GM18526 (cell line): ENCODE data around the gene DUSP15.

Experiments
- POLR2A ChIP-seq: IDR thresholded peaks from 3 replicates; pipeline ENCODE4 v1.6.1; 2011; ENCODE audit not compliant: insufficient read length; ENCODE audit errors: extremely low read depth

Gene DUSP15

DNA sequence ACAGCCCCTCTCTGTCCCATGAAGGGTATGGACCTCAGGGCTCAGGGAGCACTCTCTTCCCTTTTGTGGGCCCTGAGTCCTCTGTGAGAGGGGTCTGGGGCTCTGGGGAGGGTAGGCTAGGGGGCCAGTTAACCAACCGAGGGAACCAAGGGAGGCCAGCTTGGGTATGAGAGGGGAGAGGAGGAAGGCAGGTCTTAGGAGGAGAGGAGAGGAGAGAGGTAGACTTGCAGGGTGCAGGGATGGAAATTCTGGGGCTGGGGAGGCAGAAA, 720 bp downstream of the DUSP15 start:
- TF ChIP-seq POLR2A, result no peak

DNA sequence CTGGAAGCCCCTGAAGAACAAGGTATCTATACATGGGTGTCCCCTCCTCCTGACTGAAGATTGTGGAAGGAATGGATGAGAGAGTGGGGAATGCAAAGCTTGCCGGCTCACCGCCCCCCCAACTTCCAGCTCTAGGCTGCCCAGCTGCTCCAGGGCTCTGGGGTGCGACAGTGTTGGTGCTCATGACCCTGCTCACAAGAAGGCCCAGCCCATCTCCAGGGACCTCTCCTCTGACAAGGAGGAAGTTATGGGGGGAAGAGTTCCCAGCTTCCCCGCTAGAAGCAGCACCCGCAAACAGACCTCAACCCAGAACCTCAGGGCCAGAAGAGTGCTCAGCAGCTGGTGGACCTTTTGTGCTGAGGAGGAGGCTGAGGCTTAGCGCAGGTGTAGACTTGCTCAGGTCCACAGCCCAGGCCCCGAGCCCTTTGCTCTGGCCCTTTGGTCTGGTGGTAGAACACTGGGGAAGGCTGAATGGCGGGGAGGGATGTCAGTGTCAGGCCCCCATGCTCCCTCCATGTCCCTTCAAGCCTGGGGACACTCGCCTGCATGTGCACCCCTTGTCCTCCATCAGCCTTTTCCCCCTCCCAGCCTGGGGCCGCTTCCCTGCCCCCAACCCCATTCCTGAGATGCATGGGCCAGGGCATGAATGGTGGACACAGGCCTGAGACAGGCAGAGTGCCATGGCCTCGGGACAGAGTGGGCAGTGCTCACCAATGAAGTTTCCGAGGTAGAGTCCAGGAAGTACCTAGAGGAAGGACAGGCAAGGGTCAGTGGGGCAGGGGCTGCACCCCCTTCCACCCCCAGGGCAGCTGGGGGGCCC, 1.3 kb downstream of the DUSP15 start:
- TF ChIP-seq POLR2A, result no peak

DNA sequence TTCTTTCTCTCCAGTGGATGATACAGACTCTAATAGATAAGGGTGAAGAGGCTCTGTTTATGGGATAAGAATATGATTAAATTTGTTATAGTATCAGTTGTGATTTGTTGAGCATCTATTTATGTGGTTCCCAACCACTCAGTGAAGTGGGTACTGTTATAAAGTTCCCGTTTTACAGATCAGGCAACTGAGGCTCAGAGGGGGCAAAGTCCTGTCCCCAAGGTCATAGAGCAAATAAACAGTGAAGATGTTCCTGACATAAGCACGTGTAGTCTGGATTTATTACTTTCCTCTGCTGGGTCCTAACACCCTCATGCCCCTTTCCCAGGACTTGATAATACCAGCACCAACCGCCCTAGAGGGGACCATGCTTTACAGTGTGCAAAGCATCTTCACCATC, 4.1 kb downstream of the DUSP15 start:
- TF ChIP-seq POLR2A, result no peak

DNA sequence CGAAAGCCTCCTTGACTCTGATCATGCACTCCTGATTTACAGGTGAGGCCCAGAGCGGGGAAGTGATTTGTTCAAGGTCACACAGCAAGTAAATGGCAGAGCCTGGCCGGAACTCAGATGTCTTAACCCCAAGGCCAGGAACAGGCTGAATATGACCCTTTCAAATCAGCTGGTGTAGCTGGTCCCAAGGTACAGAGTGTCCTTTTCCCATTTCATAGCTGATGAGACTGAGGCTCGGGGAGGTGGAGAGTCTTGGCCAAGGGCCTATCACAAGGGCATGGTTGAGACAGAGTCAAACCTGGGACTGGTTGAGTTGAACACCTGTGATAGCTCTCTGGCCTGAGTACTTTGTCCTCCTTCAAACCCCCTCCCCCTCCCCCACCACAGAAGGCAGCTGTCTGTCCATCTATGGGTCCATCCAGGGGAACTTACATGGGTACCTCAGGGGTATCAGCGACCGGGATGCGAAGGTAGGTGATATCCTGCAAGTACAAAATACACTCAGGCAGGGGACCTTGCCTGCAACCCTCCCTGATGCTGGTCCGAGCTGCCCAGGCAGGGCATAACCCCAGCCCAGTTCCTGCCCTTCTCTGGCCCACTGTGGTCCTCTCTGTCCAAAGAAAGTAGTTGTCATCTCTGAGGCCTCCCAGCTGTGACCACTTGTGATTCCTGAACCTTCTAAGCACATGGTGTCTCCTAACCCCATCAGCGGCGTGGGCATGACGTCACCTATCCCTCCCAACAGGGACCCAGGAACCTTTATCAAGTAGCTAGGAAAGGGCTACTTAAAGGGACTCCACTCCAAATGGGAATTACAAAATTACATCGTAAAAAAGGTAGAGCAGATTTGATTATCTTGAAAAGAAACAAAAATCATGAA, 5.6 kb downstream of the DUSP15 start:
- TF ChIP-seq POLR2A, result no peak

DNA sequence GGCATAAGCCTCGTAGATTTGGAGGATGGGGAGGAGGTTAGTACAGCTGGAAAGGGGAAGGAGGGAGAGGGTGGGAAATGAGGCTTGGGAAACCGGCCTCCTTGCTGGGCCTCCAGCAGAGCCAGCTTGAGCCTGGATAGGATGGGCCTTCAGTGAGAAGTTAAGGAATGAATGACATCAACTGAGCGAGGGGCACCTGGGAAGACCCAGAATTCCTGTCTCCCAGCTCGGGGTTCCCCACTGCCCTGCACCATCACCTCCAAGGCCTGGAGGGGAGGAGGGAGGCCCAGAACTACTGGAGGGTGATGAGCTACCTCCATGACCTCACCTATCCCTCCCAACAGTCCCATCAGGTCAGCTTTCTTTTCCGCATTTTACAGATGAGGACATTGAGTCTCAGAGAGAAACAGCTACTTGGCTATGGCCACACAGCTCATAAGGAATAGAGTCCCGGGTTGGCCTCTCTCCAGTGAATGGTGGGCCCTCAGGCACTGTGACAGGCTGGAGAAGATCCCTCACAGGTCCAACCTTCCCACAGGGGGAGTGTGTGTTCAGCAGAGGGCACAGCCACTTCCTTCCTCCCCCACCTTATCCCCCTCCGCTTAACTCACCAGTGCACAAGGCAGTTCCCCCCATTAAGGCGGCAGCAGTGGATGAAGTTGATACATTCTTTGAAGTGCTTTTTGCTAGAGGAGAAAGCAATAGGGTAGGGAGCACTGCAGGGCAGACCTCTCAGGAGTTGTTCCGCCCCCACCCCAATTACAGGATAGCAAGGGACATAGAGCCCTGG, 6.8 kb downstream of the DUSP15 start:
- TF ChIP-seq POLR2A, result no peak

DNA sequence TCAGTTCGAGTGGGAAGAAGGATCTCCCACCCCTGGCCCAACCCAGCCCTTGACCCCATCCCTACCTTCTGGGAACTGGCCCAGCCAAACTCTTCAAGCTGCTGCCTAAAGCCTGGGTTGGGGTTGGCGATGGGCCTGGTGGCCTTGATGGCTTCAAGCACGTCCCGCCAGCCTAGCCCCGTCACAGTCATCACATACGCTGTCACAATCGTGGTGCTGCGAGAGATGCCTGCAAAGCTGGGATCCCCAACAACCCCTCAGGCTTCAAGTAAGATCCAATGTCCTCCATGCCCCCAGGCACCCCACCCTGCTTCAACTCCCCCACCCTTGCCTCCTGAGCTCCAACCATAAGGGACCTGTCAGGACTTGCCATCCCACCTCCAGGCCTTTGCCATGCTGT, 7.8 kb downstream of the DUSP15 start:
- TF ChIP-seq POLR2A, result no peak

DNA sequence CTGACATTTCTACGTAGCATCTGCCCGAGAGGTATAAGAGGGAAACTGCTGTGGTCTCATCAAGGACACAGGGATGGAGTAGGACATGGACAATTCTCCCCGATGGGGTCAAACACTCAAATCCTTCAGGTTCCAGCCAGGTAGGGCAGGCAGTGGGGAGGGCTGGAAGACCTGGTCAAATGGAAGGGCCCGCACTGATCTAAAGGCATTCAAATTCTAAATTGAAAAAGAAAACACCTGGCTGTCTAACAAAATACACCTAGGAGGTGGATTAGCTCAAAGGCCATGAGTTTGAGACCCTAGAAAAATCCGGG, 8.2 kb downstream of the DUSP15 start:
- TF ChIP-seq POLR2A, result no peak

DNA sequence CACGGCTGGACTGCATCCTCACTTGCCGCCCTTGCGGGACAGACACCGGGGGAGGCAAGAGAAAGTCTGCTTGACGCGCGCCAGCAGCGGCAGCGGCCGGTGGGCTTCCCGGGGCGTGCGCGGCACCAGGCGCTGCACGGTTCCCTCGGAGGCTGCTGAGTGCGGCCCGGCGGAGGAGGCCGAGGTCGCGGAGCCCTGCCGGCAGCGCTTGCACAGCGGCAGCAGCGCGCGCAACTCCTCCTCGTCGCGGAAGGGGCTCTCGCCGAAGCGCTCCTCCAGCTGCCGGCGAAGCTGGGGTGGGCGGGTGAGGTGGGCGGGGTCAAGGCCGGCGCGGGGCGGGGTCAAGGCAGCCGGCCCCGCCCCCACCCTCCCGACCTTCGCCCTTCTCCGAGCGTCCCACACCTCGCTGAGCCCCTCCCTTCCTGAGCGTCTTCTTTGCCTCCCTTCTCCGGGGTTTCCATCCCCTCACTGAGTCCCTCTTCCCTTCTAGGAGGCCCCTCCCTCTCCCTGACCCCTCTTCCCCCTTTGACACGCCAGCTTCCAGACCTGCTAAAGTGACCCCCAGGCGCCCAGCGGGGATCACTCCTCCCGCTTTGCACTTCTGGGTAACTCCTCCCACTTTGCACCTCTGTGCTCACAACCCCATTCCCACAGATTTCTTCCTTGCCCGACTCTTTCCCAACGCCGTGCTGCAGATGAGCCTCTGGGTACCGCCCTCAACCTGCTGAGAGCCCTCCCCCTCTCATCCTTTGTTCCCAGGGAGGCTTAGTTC, 8.8 kb downstream of the DUSP15 start:
- no peak for TF ChIP-seq POLR2A

DNA sequence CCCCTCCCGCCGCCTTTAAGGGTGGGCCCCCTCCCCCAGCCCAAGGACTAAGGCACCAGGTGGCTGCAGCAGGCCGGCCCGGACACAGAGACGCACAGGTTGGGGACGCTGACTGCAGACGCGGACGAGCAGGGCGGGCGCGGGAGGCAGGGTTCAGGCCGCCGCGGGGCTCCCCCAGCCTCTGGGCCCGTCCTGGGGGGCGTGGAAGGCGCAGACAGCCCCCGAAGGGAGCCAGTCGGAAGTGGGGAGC, 9.3 kb downstream of the DUSP15 start:
- no peak for TF ChIP-seq POLR2A

DNA sequence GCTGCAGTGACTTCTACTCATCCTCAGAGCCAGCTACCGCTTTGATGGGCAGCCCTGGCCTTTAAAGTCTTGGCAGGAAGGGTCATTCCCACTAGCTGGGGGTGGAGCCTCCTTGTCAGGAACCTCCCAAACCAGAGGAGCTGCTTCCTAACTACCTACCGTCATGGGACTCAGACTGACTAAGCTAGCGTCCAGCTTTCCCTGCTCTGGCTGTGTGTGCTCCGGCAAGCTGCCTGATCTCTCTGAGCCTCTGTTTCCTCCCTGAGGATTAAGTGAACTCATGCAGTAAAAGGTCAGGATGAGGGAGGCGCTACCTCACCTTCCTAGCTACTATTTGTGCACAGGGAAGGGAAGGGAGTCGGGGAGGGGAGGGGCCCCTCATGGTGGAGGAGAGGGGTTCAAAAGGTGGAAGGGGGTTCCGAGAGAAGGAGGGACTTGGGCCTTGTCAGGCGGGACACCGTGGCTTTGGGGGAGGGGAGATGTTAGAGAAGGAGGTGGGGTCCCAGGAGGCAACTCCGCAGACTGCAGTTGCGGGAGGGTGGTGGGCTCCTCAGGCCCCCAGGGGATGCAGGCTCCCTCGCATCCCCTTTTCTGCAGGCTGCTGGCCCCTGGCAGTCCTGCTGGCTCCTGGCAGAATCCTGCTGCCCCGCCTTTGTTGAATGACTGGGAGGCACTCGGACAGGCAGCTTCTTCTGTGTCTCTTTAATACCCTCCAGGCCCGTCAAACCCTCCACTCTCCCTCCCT, 9.8 kb downstream of the DUSP15 start:
- no peak for TF ChIP-seq POLR2A

DNA sequence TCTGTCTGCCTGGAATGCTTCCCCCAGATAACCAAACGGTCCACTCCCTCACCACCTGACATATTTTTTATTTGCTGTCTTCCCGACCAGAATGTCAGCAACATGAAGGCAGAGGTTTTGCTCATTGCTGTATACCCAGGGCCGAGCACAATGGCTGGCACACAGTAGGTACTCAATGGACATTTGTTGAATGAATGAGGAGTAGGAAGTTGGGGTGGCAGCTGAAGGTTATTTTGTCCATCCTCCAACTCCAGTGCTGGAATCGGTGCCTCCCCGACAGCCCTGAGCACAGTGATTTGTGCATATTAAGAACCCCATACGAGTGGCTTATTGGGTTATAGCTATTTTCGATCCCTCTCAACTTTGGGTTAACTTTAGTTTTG, 10.3 kb downstream of the DUSP15 start:
- TF ChIP-seq POLR2A, result no peak

DNA sequence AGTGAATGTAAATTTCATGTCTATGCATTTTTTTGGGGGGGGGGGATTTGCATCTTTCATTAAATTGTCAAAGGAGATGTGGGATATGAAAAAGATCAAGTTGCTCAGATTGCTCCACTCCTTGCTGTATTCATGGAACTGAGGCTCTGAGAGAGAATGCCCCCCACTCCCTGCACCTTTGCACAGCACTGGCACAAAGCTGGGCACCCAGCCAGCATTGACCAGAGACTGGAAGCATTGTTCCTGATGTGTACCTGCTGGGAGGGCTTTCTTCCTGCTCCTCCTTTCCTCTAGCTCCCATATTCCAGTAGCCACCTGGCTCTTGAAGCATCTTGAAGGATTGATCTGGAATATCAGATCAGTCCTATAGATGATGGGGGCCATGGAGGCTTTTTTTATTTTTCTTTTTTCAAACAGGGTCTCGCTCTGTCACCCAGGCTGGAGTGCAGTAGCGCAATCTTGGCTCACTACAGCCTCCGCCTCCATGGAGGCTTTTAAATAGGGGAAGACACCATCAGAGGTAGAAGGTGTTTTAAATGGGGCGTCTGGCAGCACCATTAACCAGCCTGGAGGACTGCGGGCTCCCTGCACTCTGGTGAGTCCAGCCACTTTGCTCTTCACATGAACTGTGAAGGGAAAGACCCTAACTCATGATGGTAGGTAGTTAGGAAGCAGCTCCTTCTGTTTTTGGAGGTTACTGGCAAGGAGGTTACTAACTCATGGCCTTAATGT, 10.9 kb downstream of the DUSP15 start:
- no peak for TF ChIP-seq POLR2A

DNA sequence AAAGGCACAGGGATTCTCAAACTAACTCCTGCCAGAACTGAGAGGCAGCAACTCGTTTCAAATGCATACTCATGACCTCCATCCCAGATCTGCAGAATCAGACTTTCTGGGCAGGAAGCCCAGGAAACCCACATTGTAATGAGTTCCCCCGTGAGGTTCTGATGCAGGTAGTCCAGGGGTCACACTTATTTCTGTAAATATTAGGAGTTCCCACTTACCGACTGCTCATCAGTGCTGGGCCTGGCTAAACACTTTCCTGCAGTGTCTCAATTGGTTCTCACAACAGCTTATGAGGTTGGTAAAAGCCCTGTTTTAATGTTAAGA, 11.6 kb downstream of the DUSP15 start:
- no peak for TF ChIP-seq POLR2A
